UCSD-AML1 (cell line): Measurements from ENCODE around the gene MYO5A.
"Not testable (repeated sequence)": the region's sequence is repeated elsewhere in the genome, so short reads cannot be mapped to it uniquely, and the experiment has no call there.

Source experiments
- DNase-seq: peaks from one replicate; lab custom pipeline; 2025; ENCODE audit not compliant: unreplicated experiment; lab: John Stamatoyannopoulos, UW

The MYO5A gene

GRCh38 chr15:52509500-52510245, 19.0 kb downstream of the MYO5A start:
- DNase-seq: no peak

DNA sequence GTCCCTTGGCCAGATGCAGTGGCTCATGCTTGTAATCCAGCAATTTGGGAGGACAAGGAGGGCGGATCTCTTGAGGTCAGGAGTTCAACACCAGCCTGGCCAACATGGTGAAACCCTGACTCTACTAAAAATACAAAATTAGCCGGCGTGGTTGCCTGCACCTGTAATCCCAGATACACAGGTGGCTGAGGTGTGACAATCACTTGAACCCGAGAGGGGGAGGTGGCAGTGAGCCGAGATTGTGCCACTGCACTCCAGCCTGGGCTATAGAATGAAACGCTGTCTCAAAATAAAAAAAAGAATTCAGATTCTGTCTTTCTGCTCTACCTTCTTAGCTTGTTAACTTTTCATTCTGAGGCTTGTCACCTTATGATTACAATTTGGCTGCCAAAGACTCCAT, 22.1 kb downstream of the MYO5A start:
- DNase-seq: no peak

- DNase-seq: no peak
Observed at GRCh38 chr15:52505151-52505550, 23.5 kb downstream of the MYO5A start.

DNA sequence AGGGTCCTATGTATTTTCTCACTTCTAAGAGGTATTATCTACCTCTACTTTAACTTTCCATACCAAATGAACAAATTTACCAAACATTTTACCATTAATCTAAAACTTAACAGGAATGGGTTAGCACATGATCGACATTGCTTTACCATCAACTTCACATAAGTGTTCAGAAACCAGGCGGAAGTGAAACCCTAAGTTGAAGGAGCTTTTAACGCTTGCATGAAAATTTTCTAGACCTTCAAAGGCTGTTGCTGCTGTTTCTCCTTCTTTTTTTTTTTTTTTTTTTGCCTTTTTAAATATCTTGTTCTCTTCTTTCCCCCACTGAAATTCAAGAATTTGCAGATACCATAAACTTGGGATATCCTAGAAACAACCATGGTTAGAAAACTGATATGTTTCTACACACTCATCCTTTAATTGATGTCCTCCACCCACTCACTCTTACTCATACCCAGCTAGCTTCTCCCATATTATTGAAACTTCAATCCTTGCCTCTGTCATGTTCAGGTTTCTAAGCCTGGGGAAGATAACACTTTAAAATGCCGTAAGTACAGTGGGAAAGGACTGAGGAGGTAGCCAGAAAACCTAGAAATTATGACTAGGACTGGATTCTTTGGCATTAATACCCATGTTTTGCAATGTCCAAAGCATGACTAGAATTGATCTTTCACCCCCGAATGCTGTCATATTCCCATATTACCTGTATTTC, 24.7 kb downstream of the MYO5A start:
- no peak for DNase-seq

- no peak for DNase-seq
Observed at GRCh38 chr15:52502608-52503007, 26.1 kb downstream of the MYO5A start.

GRCh38 chr15:52499506-52499905, 29.2 kb downstream of the MYO5A start:
- DNase-seq: no peak

DNA sequence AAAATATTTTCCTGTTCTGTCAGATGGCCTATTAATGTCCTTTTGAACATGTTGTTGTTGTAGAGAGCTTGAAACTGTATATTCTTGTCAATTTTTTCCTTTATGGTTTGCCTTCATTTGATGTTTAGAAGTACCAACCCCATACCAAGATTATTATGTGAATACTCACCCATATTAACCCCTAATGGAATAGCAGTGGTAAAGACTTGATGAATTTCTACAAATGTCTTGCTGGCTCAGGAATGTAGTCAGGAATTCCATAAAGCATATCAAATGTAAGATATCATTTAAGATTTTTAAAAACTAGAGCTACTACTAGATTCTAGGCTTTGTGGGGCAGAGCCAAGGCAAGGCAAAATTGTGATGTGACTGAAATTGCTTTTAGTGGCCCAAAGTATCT, 30.0 kb downstream of the MYO5A start:
- DNase-seq: no peak

- DNase-seq: no peak
Observed at GRCh38 chr15:52496776-52497470, 31.8 kb downstream of the MYO5A start.

- DNase-seq: no peak
Observed at GRCh38 chr15:52496175-52496574, 32.5 kb downstream of the MYO5A start.

DNA sequence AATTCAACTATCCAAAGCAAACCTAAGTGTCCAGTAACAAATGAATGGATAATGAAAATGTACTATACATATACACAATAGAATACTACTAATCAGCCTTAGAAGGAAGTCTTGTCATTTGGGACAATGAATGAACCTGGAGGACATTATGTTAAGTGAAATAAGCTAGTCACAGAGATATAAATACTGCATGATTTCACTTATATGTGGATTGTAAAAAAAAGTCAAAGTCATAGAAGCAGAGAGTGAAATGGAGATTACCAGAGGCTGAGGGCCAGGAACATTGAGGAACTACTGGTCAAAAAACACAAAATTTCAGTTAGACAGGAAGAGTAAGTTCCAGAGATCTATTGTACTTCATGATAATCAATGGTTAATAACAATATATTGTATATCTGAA, 33.6 kb downstream of the MYO5A start:
- DNase-seq: no peak

DNA sequence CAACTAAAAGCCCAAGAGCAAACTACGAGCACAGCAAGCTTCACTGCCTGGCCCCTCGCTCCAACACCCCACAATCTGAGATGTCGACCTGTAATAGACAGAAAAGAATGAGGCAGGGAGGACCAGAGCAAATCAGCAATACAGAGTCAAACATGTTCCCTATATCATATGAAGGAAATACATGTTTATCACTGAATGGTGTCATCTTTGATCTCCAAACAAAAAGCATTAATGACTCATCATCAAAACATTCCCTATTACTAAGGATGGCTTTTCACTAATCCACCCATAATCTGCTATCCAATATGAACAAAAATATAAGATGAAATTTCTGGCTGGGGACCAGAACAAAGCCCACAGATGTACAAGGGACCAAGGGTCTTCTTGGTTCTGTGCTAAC, 34.7 kb downstream of the MYO5A start:
- no peak for DNase-seq

DNA sequence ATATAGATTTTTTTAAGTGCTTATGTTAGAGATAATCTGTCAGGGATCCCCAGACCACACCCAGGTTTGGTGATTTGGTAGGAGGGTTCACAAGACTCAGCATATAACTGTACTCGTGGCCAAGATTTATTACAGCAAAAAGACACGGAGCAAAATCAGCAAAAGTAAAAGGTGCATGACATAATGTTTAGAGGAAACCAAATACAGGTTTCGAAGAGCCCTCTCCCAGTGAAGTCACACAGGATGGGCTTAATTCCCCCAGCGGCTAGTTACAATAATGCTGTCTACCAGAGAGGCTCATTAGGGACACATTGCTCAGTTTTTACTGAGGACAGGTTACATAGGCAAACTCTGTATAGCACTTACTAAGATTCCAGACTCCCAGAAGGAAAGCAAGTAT, 36.5 kb downstream of the MYO5A start:
- DNase-seq: no peak

DNA sequence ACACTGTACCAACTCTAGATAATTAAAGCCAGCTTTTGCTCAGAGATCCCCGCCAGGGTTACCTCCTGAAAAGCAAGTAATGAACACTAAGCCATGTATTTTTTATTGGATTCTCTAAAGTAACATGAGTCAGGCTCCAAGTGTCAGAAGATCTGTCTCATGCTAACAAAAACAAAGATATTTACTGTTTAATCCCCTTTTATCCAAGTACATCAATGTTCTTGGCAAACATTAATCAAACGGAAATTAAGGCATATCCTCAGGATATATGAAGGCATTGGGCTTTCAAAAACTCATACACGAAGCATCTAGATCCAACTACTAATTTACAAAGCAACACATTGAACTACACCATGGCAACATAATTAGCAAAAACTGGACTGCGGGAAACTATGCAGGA, 37.2 kb downstream of the MYO5A start:
- DNase-seq: no peak

GRCh38 chr15:52489430-52489829, 39.2 kb downstream of the MYO5A start:
- DNase-seq: not testable (repeated sequence)

DNA sequence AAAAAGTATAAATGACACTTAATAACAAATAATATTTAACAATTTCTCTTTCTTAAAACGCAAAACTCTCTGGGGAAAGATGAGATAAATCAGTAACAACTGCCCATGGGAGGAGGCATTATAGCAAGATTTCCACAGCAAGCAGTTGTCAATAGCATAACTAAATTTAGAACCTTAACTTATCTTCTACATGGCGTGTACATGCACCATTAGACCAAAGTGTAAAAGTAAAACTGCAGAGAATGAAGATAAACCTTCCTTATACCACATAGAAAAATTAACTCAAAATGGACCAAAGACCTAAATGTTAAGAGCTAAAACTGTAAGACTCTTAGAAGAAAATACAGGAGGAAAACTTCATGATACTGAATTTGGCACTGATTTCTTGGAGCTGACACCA, 39.9 kb downstream of the MYO5A start:
- no peak for DNase-seq

DNA sequence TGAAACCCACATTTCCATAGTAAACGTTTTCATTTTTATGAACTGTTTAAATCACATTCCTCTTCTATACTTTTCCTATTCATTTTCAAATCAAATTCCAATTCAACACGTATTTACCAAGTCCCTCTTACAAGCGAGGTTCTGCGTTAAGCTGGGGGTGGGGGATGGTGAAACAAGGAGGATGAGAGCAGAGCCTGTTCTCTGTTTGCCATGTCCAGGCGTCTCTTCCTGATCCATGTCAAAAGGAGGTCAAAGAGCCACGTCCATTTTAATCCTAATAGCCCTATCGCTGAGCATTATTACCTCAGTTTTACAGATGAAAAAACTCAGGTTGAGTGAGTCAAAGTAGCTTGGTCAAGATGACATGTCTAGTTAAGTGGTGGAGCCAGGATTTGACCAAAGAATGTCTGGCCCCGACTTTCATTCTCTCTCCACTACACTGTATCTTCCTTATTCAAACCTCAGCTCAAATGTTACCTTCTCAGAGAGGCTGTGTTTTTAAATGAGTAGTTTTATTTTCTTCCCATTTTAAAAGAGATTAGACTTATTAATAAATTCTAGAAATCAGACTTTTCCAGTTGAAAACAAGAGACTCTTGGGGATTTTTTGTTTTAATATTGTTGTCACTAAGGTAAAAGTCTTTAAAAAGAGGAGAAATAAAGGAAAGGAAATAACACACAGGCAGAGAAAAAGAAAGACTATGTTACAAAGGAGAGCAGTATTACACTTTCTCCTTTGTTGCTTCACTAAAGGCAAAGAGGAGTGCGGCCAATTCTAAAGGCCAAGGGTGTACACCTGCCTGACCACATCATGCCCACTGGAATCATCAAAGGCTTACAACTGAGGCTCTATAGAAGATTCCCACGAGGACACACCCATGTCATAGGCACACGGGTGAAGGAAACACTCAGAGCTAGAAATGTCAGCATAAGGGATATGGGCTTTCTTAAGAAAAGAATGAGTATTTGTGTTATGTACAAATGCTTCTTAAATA, 42.4 kb downstream of the MYO5A start:
- no peak for DNase-seq

DNA sequence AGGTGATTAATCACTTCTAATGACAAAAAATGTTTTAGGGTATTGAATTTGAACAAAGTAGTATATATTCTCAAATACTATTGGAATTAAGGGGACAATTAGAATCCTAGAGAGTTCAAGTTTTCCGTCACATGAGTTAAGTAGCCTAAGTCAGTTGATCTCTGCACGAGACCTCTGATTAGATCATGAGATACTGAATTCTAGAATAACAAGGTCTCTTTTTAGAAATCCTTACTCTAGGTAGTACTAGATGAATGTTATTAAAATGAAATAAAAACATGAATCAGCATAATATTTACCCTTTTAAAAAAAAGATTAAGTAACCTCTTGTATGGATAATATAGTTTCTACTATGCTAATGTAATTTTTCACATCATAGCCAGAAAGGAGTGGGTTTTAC, 43.4 kb downstream of the MYO5A start:
- DNase-seq: no peak

DNA sequence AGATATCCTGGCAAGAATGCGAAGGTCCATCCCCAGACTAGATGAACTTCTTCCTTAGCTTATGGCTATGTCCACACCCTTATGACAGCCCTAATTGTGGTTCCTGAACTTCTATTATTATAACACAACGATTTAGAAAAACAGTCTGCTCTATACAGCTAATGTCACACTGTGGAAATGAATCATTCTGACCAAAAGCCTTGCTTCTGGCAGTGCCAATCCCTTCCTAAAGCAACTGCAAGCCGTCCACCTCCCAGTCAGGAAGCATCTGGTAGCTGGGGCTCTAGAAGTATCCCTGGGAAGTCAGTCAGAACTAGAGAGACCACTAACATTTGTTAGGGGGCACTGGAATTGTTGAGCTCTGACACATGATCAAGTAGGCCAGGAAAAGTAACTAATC, 45.0 kb downstream of the MYO5A start:
- DNase-seq: peak; percentile 28

DNA sequence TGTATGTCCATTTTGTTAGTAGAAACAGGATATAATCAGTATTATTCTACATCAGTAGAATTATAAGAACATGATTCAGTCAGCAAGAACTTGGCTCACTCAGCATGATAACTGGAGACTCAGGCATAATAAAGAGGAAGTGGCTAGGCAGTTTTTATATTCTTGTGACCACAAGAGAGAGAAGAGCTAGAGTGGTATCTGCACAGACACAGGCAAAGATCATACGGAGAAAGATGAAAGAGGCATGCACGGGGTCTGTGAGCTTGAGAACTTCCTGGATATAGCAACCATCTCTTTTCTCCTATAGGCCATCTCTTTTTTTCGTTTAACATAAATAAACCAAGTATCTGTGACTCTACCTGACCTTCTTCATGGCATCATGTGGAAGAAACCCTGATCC, 46.8 kb downstream of the MYO5A start:
- DNase-seq: peak; percentile 19

DNA sequence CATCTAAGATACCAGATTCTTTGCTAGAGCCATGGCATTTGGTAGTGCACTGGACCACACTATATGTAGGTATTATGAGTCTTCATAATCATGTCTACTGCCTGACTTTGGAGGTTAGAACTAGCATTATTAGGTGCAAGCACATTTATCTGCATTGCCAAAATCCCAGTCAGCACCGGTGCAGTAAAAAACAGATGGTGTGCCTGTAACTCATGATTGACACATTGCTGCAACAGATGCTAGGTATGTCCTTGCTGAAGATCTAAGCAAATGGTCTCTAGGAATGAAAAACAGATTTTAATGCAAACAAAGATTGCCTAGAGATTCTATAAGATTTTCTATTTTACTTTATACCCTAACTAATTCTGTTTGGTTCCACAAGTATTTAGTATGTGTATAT, 47.7 kb downstream of the MYO5A start:
- no peak for DNase-seq

DNA sequence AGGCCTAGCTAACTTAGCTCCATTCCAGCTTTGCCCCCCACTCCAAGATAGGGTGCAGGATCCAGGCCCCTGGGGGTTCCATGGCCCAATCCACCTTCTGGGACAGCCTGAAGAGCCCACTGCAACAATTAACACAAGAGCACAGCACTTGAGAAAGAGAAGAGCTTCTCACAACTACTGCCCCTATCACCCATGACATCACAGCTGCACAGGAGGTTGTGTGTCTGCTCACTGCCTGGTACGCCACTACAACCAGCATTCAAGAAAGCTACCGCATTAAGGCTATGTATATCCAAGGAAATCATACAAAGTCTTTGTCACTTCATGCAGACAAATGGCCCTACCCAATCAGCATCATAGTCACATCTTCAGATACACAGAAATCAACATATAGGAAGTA, 62.0 kb downstream of the MYO5A start:
- no peak for DNase-seq
